B cell (primary cell): Measurements from ENCODE around the gene TFDP1. TPM values are rescaled to one million over a fixed set of nuclear protein-coding genes. Genes with fewer than 3 reads are reported as not detected.

Experiments used
- ATAC-seq: fragments of 200-7000 bp; cut with Tn5 transposase; one replicate; pipeline ENCODE4 v1.10.0; 2021; ENCODE audit warnings: low read depth, mild to moderate bottlenecking, moderate number of reproducible peaks, moderate library complexity
- CTCF ChIA-PET: fragments of 350-600 bp; sonication (Branson Sonifier 250); formaldehyde crosslinking; loops from one replicate; lab custom pipeline; 2021; ENCODE audit warnings: antibody characterized with exemption, inconsistent platforms; lab: Charles Lee
- POLR2A ChIA-PET: fragments of 350-600 bp; sonication (Branson Sonifier 250); formaldehyde crosslinking; loops from one replicate; lab custom pipeline; 2021; ENCODE audit warnings: antibody characterized with exemption; lab: Charles Lee
- DNase-seq: peaks from one replicate; pipeline ENCODE4 v3.0.0; 2013
- H2AFZ ChIP-seq: 2 replicates; pipeline ENCODE4 v1.6.1; 2012; ENCODE audit warnings: mild to moderate bottlenecking, low read depth, low read length; ENCODE audit not compliant: insufficient read depth, poor library complexity, severe bottlenecking
- H3K27ac ChIP-seq, 2 donors: 1 replicate in 1 of 2; 2 replicates in 1 of 2; pipeline ENCODE4 v1.5.1; 2012 to 2013; ENCODE audit warnings: low read length in 2 of 2, mild to moderate bottlenecking in 2 of 2, moderate library complexity in 1 of 2
- H3K27me3 ChIP-seq, 4 experiments: fragments of 200-600 bp in 1 of 4; sonication (generic) in 1 of 4; replicated peaks in 1 of 4; 1 replicate in 2 of 4; 2 replicates in 2 of 4; pipeline versions ENCODE4 v1.6.1 to v1.7.0; 2013 to 2016; ENCODE audit warnings: low read length in 3 of 4, mild to moderate bottlenecking in 2 of 4, mixed read lengths in 1 of 4, moderate library complexity in 1 of 4; ENCODE audit not compliant: insufficient read depth in 4 of 4, control insufficient read depth in 3 of 4; ENCODE audit errors: control extremely low read depth in 1 of 4
- H3K36me3 ChIP-seq, 2 experiments: replicated peaks in 1 of 2; 1 replicate in 1 of 2; 2 replicates in 1 of 2; pipeline versions ENCODE4 v1.6.1 to v1.7.1; 2013; ENCODE audit warnings: low read length in 1 of 2; ENCODE audit not compliant: insufficient read depth in 2 of 2, control insufficient read depth in 1 of 2; ENCODE audit errors: control extremely low read depth in 1 of 2, extremely low read depth in 1 of 2
- H3K4me1 ChIP-seq, 2 donors: fragments of 200-600 bp in 1 of 2; sonication (generic) in 1 of 2; 1 replicate in 1 of 2; 2 replicates in 1 of 2; pipeline versions ENCODE4 v1.5.1 to v1.6.1; 2013 to 2017; ENCODE audit warnings: low read length in 2 of 2; ENCODE audit not compliant: control insufficient read depth in 2 of 2, insufficient read depth in 2 of 2
- H3K4me2 ChIP-seq: replicated peaks from 2 replicates; pipeline ENCODE3; 2012; ENCODE audit warnings: mild to moderate bottlenecking, low read depth, low read length; ENCODE audit not compliant: poor library complexity, severe bottlenecking
- H3K4me3 ChIP-seq, 5 experiments: fragments of 200-600 bp in 1 of 5; sonication (generic) in 1 of 5; 1 replicate in 3 of 5; 2 replicates in 2 of 5; pipeline versions ENCODE4 v1.5.1 to v1.7.0; 2011 to 2016; ENCODE audit warnings: low read length in 4 of 5, mild to moderate bottlenecking in 4 of 5, low read depth in 2 of 5, control low read depth in 1 of 5, moderate library complexity in 1 of 5; ENCODE audit not compliant: insufficient read depth in 1 of 5; ENCODE audit errors: control extremely low read depth in 1 of 5, extremely low read depth in 1 of 5
- H3K79me2 ChIP-seq: fragments of 200-600 bp; sonication (generic); one replicate; pipeline ENCODE4 v1.6.0; 2016; ENCODE audit warnings: low read length; ENCODE audit not compliant: control insufficient read depth, insufficient read depth
- H3K9ac ChIP-seq: fragments of 200-600 bp; sonication (generic); 2 replicates; pipeline ENCODE4 v1.6.1; 2017; ENCODE audit warnings: mild to moderate bottlenecking, low read length, moderate library complexity
- H3K9me3 ChIP-seq, 3 donors: one replicate each; pipeline versions ENCODE4 v1.6.1 to v1.7.1; 2013; ENCODE audit warnings: low read length in 2 of 3; ENCODE audit not compliant: control insufficient read depth in 2 of 3, insufficient read depth in 1 of 3; ENCODE audit errors: control extremely low read depth in 1 of 3
- H4K20me1 ChIP-seq: 2 replicates; pipeline ENCODE4 v1.6.0; 2012; ENCODE audit warnings: mild to moderate bottlenecking, low read length; ENCODE audit not compliant: insufficient read depth, control insufficient read depth, poor library complexity, severe bottlenecking
- H3K27ac Mint-ChIP-seq: one replicate; pipeline ENCODE4 v1.8.0; 2021; ENCODE audit warnings: mixed read lengths
- H3K27me3 Mint-ChIP-seq: one replicate; pipeline ENCODE4 v1.8.0; 2021; ENCODE audit warnings: mixed read lengths
- H3K4me1 Mint-ChIP-seq: one replicate; pipeline ENCODE4 v1.8.0; 2021; ENCODE audit warnings: mixed read lengths
- H3K4me3 Mint-ChIP-seq: one replicate; pipeline ENCODE4 v1.8.0; 2021; ENCODE audit warnings: mixed read lengths
- H3K9me3 Mint-ChIP-seq: one replicate; pipeline ENCODE4 v1.8.0; 2022; ENCODE audit warnings: mixed read lengths; ENCODE audit not compliant: insufficient read depth
- CTCF ChIP-seq: fragments of 200-600 bp; IDR thresholded peaks from one replicate; pipeline ENCODE4 v1.8.0; 2022; ENCODE audit warnings: antibody characterized with exemption, mild to moderate bottlenecking
- EZH2 ChIP-seq: IDR thresholded peaks from 2 replicates; pipeline ENCODE4 v1.6.1; 2012; ENCODE audit warnings: borderline replicate concordance, low read depth, mild to moderate bottlenecking, moderate library complexity, low read length; ENCODE audit not compliant: insufficient read depth, poor library complexity, severe bottlenecking
- whole genome bisulfite sequencing: methylation state at CpG from one replicate; pipeline ENCODE4 v1.1.5; 2013; ENCODE audit warnings: missing lambda C conversion rate; ENCODE audit not compliant: insufficient coverage; 5-methylcytosine and 5-hydroxymethylcytosine counted together
- intact Hi-C: fragments of 100-400 bp; cut with micrococcal nuclease; formaldehyde crosslinking; loops from one replicate; pipeline ENCODE4 v1.10.0; 2022
- polyA plus RNA-seq: library from polyadenylated mRNA; depleted of rRNA; stranded (reverse); fragments of >200 nt; gene quantifications from 2 replicates; pipeline ENCODE4 v1.2.3, GENCODE V29; 2012
- total RNA-seq, 2 donors: library from RNA; stranded (reverse); fragments of 120-200 nt in 1 of 2; gene quantifications; 1 replicate in 1 of 2; 2 replicates in 1 of 2; pipeline versions ENCODE4 v1.2.3 to v1.2.4, GENCODE V29; 2013 to 2022

The TFDP1 gene
- total and polyA plus RNA-seq, 2 donors (not counting 1 experiment from before 2014, with no cell fraction given): 19.1 to 31.1 TPM

- no peaks in the 10 kb centered on the region for H3K27me3 Mint-ChIP-seq
- Histone ChIP-seq H3K9ac (no peak overlapping the region), H4K20me1 (no peaks in the 10 kb centered on the region), H3K36me3 (peaks cover 0 to 12% of the 10 kb centered on the region in 2 experiments), H3K9me3 (no peaks in the 10 kb centered on the region), H2AFZ (no peak overlapping the region), H3K4me2 (no peak overlapping the region), H3K79me2 (peaks cover 31% of the 10 kb centered on the region), H3K4me3 (no peak overlapping the region), H3K27me3 (no peaks in the 10 kb centered on the region), H3K4me1 (no peaks in the 10 kb centered on the region), H3K27ac (no peak overlapping the region)
- no peak for DNase-seq
- ChIA-PET POLR2A (no interaction called here), CTCF (no interaction called here)
- no peak overlapping the region for H3K27ac Mint-ChIP-seq
- no peaks in the 10 kb centered on the region for H3K9me3 Mint-ChIP-seq
- no peak for ATAC-seq
- 95% methylated on average over 26 of the region's 29 CpGs for WGBS
- H3K4me1 Mint-ChIP-seq: no peaks in the 10 kb centered on the region
- no peak overlapping the region for H3K4me3 Mint-ChIP-seq
- intact Hi-C loops: no loop called here
- TF ChIP-seq CTCF (no peak), EZH2 (no peak)
These were observed 38.4 kb downstream of the TFDP1 start for GRCh38 chr13:113622791-113623490.

- Histone ChIP-seq H3K27me3 (no peaks in the 10 kb centered on the region), H3K27ac (no peak overlapping the region), H4K20me1 (no peaks in the 10 kb centered on the region), H3K9me3 (no peaks in the 10 kb centered on the region), H3K4me2 (no peak overlapping the region), H3K4me1 (no peaks in the 10 kb centered on the region), H2AFZ (no peak overlapping the region), H3K4me3 (no peak overlapping the region), H3K79me2 (peaks cover 32% of the 10 kb centered on the region), H3K9ac (no peak overlapping the region), H3K36me3 (peaks cover 0 to 14% of the 10 kb centered on the region in 2 experiments)
- CTCF ChIA-PET: no interaction called here
- H3K4me1 Mint-ChIP-seq: no peaks in the 10 kb centered on the region
- WGBS: 96% methylated on average over 18 of the region's 20 CpGs
- ATAC-seq (no peak), DNase-seq (no peak)
- no peaks in the 10 kb centered on the region for H3K27me3 Mint-ChIP-seq
- TF ChIP-seq CTCF (no peak), EZH2 (no peak)
- H3K4me3 Mint-ChIP-seq: no peak overlapping the region
- H3K9me3 Mint-ChIP-seq: no peaks in the 10 kb centered on the region
- POLR2A ChIA-PET: no interaction called here
- intact Hi-C loops: no loop called here
- H3K27ac Mint-ChIP-seq: no peak overlapping the region
These were observed 39.1 kb downstream of the TFDP1 start for GRCh38 chr13:113623491-113624234.
